ENCODE results near the gene RXRA.

- TF ChIP-seq JUNB (IDR thresholded peaks at IDR 0.05): no peak
- TF ChIP-seq ATF3 (IDR thresholded peaks at IDR 0.05; ENCODE audit: borderline replicate concordance, extremely low read depth, low read depth, low read length): no peak
- no peak for TF ChIP-seq POLR2AphosphoS5 (IDR thresholded peaks at IDR 0.05; ENCODE audit: low read length)
- TF ChIP-seq POLR2A (IDR thresholded peaks at IDR 0.05; ENCODE audit: low read depth, low read length): no peak
- no peak for TF ChIP-seq NFIC (IDR thresholded peaks at IDR 0.05; ENCODE audit: low read depth, low read length)
- no peak for TF ChIP-seq HDAC2 (IDR thresholded peaks at IDR 0.05)
- no peak for TF ChIP-seq EP300 (IDR thresholded peaks at IDR 0.05; ENCODE audit: borderline replicate concordance in 1 of 2, control insufficient read depth in 1 of 2, low read depth in 2 of 2, low read length in 2 of 2)
- no peak for TF ChIP-seq NR2F1 (conservative IDR thresholded peaks at IDR 0.05)
- no peak for TF ChIP-seq MXI1 (IDR thresholded peaks at IDR 0.05; ENCODE audit: low read depth, low read length)
- TF ChIP-seq EGR1 (IDR thresholded peaks at IDR 0.05; ENCODE audit: borderline replicate concordance in 1 of 2, low read depth in 2 of 2, low read length in 2 of 2): no peak
- no peak for TF ChIP-seq E2F4 (IDR thresholded peaks at IDR 0.05; ENCODE audit: low read depth, low read length)
- no peak for TF ChIP-seq HDAC6 (IDR thresholded peaks at IDR 0.05; ENCODE audit: unreplicated experiment)
Measured at GRCh38 chr9:134463280-134463679, 137.0 kb downstream of the RXRA start.

All from GM12878 (cell line).